Measurements from ENCODE around the gene GALC.

DNA sequence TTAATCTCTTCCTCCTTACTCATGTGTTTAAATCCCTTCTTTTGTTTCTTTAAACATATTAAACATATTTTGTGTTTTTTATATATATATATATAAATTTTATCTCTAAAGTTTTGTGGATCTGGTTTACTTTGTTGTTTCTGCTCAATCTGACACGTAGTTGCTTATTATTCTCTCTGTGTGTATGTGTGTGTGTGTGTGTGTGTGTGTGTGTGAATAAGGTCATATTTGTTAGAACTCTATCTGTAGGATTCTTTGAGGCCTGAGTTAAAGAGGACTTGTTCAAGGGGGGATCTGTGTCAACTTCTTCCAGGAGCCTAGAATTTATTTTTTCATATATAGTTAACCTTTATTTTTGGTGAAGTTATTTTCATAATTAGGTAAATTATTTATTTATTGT, 14.6 kb upstream of the GALC start:
- TF ChIP-seq, protein P1, sequence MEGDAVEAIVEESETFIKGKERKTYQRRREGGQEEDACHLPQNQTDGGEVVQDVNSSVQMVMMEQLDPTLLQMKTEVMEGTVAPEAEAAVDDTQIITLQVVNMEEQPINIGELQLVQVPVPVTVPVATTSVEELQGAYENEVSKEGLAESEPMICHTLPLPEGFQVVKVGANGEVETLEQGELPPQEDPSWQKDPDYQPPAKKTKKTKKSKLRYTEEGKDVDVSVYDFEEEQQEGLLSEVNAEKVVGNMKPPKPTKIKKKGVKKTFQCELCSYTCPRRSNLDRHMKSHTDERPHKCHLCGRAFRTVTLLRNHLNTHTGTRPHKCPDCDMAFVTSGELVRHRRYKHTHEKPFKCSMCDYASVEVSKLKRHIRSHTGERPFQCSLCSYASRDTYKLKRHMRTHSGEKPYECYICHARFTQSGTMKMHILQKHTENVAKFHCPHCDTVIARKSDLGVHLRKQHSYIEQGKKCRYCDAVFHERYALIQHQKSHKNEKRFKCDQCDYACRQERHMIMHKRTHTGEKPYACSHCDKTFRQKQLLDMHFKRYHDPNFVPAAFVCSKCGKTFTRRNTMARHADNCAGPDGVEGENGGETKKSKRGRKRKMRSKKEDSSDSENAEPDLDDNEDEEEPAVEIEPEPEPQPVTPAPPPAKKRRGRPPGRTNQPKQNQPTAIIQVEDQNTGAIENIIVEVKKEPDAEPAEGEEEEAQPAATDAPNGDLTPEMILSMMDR (IDR thresholded peaks at IDR 0.05 in 8 of 11, conservative IDR thresholded peaks at IDR 0.05 in 3 of 11): no peak
- TF ChIP-seq POLR2AphosphoS5 (IDR thresholded peaks at IDR 0.05) (no peak), POLR2A (IDR thresholded peaks at IDR 0.05) (no peak)
